IMR-90 (cell line): ENCODE results near the gene RPTOR.

ENCODE experiments used
- BHLHE40 ChIP-seq: fragments of 150-350 bp; IDR thresholded peaks from 2 replicates; pipeline ENCODE4 v1.6.1; 2016; ENCODE audit warnings: mild to moderate bottlenecking, low read depth, low read length
- CEBPB ChIP-seq: IDR thresholded peaks from 2 replicates; pipeline ENCODE4 v1.6.1; 2012; ENCODE audit warnings: low read depth, low read length, improper control_type of control experiment
- FOS ChIP-seq: fragments of 150-350 bp; IDR thresholded peaks from 2 replicates; pipeline ENCODE4 v1.6.1; 2016; ENCODE audit warnings: low read depth, low read length
- MAFK ChIP-seq: IDR thresholded peaks from 2 replicates; pipeline ENCODE4 v1.6.1; 2012; ENCODE audit warnings: low read depth, low read length, improper control_type of control experiment
- MAZ ChIP-seq: IDR thresholded peaks from 2 replicates; pipeline ENCODE4 v1.6.1; 2012; ENCODE audit warnings: low read depth, mild to moderate bottlenecking, low read length, improper control_type of control experiment, moderate library complexity, borderline replicate concordance
- MXI1 ChIP-seq: IDR thresholded peaks from 2 replicates; pipeline ENCODE4 v1.6.1; 2012; ENCODE audit warnings: low read depth, mild to moderate bottlenecking, low read length, moderate library complexity, borderline replicate concordance
- NFE2L2 ChIP-seq: fragments of 150-350 bp; IDR thresholded peaks from 2 replicates; pipeline ENCODE4 v1.6.1; 2016; ENCODE audit warnings: low read depth, mild to moderate bottlenecking, low read length
- POLR2A ChIP-seq: IDR thresholded peaks from 2 replicates; pipeline ENCODE4 v1.6.1; 2012; ENCODE audit warnings: mild to moderate bottlenecking, low read depth, low read length
- RAD21 ChIP-seq: IDR thresholded peaks from 2 replicates; pipeline ENCODE4 v1.6.1; 2012; ENCODE audit warnings: low read length, improper control_type of control experiment
- RCOR1 ChIP-seq: IDR thresholded peaks from 2 replicates; pipeline ENCODE4 v1.6.1; 2012; ENCODE audit warnings: mild to moderate bottlenecking, low read length, improper control_type of control experiment; ENCODE audit not compliant: insufficient replicate concordance
- TF ChIP-seq, protein P1 (sequence below): conservative IDR thresholded peaks from 2 replicates; pipeline ENCODE4 v1.5.1; 2012; ENCODE audit warnings: mild to moderate bottlenecking, low read depth, low read length, improper control_type of control experiment
- TF ChIP-seq, protein P2 (sequence below): fragments of 150-350 bp; IDR thresholded peaks from 2 replicates; pipeline ENCODE4 v1.6.1; 2017; ENCODE audit warnings: mild to moderate bottlenecking, antibody characterized with exemption, low read length, low read depth
- TF ChIP-seq, protein P3 (sequence below): fragments of 150-350 bp; IDR thresholded peaks from 2 replicates; pipeline ENCODE4 v1.6.1; 2016; ENCODE audit warnings: low read depth, mild to moderate bottlenecking, low read length, moderate library complexity, borderline replicate concordance

DNA sequence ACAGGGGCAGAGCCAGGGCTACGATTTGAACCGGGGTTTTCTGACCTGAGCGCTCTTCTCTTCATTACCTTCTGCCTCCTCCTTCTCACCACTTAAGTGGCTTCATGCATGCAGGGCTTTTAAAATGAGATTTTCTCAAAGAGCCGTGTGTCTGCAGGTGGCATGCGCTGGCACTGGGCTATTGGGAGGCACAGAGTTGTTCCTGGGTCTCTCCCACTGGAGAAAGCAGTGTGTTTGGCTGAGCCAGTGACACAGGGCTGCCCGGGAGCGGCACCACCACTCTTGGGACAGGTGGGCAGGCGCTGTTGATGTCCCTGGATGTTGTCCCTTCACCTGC lies 228.2 kb downstream of the RPTOR start:
- TF ChIP-seq, protein P1, sequence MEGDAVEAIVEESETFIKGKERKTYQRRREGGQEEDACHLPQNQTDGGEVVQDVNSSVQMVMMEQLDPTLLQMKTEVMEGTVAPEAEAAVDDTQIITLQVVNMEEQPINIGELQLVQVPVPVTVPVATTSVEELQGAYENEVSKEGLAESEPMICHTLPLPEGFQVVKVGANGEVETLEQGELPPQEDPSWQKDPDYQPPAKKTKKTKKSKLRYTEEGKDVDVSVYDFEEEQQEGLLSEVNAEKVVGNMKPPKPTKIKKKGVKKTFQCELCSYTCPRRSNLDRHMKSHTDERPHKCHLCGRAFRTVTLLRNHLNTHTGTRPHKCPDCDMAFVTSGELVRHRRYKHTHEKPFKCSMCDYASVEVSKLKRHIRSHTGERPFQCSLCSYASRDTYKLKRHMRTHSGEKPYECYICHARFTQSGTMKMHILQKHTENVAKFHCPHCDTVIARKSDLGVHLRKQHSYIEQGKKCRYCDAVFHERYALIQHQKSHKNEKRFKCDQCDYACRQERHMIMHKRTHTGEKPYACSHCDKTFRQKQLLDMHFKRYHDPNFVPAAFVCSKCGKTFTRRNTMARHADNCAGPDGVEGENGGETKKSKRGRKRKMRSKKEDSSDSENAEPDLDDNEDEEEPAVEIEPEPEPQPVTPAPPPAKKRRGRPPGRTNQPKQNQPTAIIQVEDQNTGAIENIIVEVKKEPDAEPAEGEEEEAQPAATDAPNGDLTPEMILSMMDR, result no peak
- TF ChIP-seq, protein P2, sequence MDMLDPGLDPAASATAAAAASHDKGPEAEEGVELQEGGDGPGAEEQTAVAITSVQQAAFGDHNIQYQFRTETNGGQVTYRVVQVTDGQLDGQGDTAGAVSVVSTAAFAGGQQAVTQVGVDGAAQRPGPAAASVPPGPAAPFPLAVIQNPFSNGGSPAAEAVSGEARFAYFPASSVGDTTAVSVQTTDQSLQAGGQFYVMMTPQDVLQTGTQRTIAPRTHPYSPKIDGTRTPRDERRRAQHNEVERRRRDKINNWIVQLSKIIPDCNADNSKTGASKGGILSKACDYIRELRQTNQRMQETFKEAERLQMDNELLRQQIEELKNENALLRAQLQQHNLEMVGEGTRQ, result no peak
- no peak for TF ChIP-seq POLR2A
- TF ChIP-seq NFE2L2, result no peak
- no peak for TF ChIP-seq CEBPB
- no peak for TF ChIP-seq RCOR1
- TF ChIP-seq, protein P3, sequence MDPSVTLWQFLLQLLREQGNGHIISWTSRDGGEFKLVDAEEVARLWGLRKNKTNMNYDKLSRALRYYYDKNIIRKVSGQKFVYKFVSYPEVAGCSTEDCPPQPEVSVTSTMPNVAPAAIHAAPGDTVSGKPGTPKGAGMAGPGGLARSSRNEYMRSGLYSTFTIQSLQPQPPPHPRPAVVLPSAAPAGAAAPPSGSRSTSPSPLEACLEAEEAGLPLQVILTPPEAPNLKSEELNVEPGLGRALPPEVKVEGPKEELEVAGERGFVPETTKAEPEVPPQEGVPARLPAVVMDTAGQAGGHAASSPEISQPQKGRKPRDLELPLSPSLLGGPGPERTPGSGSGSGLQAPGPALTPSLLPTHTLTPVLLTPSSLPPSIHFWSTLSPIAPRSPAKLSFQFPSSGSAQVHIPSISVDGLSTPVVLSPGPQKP, result no peak
- no peak for TF ChIP-seq RAD21
- TF ChIP-seq MAZ, result no peak
- no peak for TF ChIP-seq FOS
- TF ChIP-seq MXI1, result no peak
- no peak for TF ChIP-seq MAFK
- no peak for TF ChIP-seq BHLHE40
